Measurements from ENCODE around the gene ARHGAP6. TPM values are rescaled to one million over a fixed set of nuclear protein-coding genes. Genes with fewer than 3 reads are reported as not detected.
A peak's percentile ranks its signal among the peaks of the same experiment; 100 is the strongest.

Gene ARHGAP6
- 1.1 and 1.8 TPM in 2 replicates for total RNA-seq (2012; rRNA removed)
- polyA plus RNA-seq (2012; rRNA removed): 1.1 and 1.4 TPM in 2 replicates
- 0.36 and 1.1 TPM in 2 replicates for polyA plus RNA-seq (2012; cell fraction: cytosol; rRNA removed)
- polyA plus RNA-seq (2012; cell fraction: nucleus; rRNA removed; ENCODE audit: low replicate concordance): 1.7 and 3.4 TPM in 2 replicates
- Bru-seq, nascent RNA: percentile 50 among the genes with signal in this experiment
- BruChase-seq, experiment 1, labeled RNA remaining after a 6-hour chase: percentile 45 among the genes with signal in this experiment
- percentile 49 among the genes with signal in this experiment for BruChase-seq, experiment 2, labeled RNA remaining after a 2-hour chase
- long read RNA-seq, partial matches to known transcripts: 7 of 9 reads
- long read RNA-seq, other reads (novel, unspliced or antisense): 0 of 9 reads

- Histone ChIP-seq H3K56ac (ENCODE audit: extremely low read depth, insufficient read depth, low read length) (no peak within 1 kb of the TSS), H2BK120ac (ENCODE audit: low read depth, low read length) (no peak within 1 kb of the TSS), H3K23ac (ENCODE audit: low read depth, low read length) (no peak within 1 kb of the TSS), H3K9me3 (ENCODE audit: control insufficient read depth, insufficient read depth, low read length) (no peaks in the 10 kb centered on the region), H3K18ac (ENCODE audit: low read depth, low read length) (no peak within 1 kb of the TSS), H3K4ac (ENCODE audit: low read depth, low read length) (no peak within 1 kb of the TSS), H4K5ac (ENCODE audit: low read depth, low read length) (no peak within 1 kb of the TSS), H3K9ac (ENCODE audit: low read depth, low read length) (no peak within 1 kb of the TSS), H3K14ac (replicated peaks; ENCODE audit: low read depth, low read length) (no peak within 1 kb of the TSS), H3K4me1 (ENCODE audit: control insufficient read depth, insufficient read depth, low read length) (no peaks in the 10 kb centered on the region), H3K27ac (ENCODE audit: insufficient read depth, low read length) (no peak within 1 kb of the TSS), H4K20me1 (ENCODE audit: insufficient read depth, low read length) (no peaks in the 10 kb centered on the region), H3K4me2 (ENCODE audit: low read depth, low read length) (peak within 1 kb of the TSS; percentile 52; the same call in 1 of the 2 replicates), H2AFZ (replicated peaks; ENCODE audit: low read length, poor library complexity) (peak within 1 kb of the TSS; percentile 83), H2AK9ac (replicated peaks; ENCODE audit: low read depth, low read length, poor library complexity) (peak within 1 kb of the TSS; percentile 39), H2BK20ac (ENCODE audit: low read depth, low read length) (no peak within 1 kb of the TSS), H3K36me3 (ENCODE audit: control insufficient read depth, insufficient read depth, low read length) (no peaks in the 10 kb centered on the region), H4K8ac (ENCODE audit: low read depth in 2 of 2, low read length in 2 of 2) (no peak within 1 kb of the TSS), H2AK5ac (ENCODE audit: low read depth, low read length) (no peak within 1 kb of the TSS), H3K9me1 (ENCODE audit: insufficient read depth, low read length) (no peaks in the 10 kb centered on the region), H2BK15ac (ENCODE audit: low read depth, low read length) (no peak within 1 kb of the TSS), H2BK5ac (ENCODE audit: low read depth, low read length, poor library complexity, severe bottlenecking) (no peak within 1 kb of the TSS), H3K79me1 (ENCODE audit: low read depth in 1 of 2, low read length in 2 of 2) (no peaks in the 10 kb centered on the region), H4K91ac (ENCODE audit: insufficient read depth, low read depth, low read length) (no peak within 1 kb of the TSS), H3K27me3 (ENCODE audit: control insufficient read depth, insufficient read depth, low read length) (peaks cover 16% of the 10 kb centered on the region), H3K4me3 (ENCODE audit: insufficient read depth, low read depth, low read length) (peak within 1 kb of the TSS; percentile 31)
- CTCF ChIA-PET: no interaction called here
- TF ChIP-seq ELK1 (IDR thresholded peaks at IDR 0.05; ENCODE audit: borderline replicate concordance, low read depth, low read length) (no peak), MXI1 (IDR thresholded peaks at IDR 0.05; ENCODE audit: borderline replicate concordance, low read depth, low read length) (no peak), RAD21 (IDR thresholded peaks at IDR 0.05; ENCODE audit: low read length) (no peak), USF2 (IDR thresholded peaks at IDR 0.05; ENCODE audit: low read depth, low read length) (no peak), BHLHE40 (IDR thresholded peaks at IDR 0.05; ENCODE audit: low read depth, low read length) (no peak), NFE2L2 (IDR thresholded peaks at IDR 0.05; ENCODE audit: low read depth, low read length) (no peak), CHD1 (IDR thresholded peaks at IDR 0.05; ENCODE audit: low read depth, low read length) (no peak), CTCF (conservative IDR thresholded peaks at IDR 0.05; ENCODE audit: low read depth, low read length) (no peak), RFX5 (IDR thresholded peaks at IDR 0.05; ENCODE audit: low read depth, low read length) (no peak), FOS (IDR thresholded peaks at IDR 0.05; ENCODE audit: low read depth, low read length) (no peak), CEBPB (IDR thresholded peaks at IDR 0.05; ENCODE audit: low read depth, low read length) (no peak), RCOR1 (IDR thresholded peaks at IDR 0.05; ENCODE audit: insufficient replicate concordance, low read length) (no peak)
- WGBS, 2 experiments (ENCODE audit: extremely low coverage in 2 of 2, insufficient read length in 1 of 2): 27% methylated on average over 34 of the region's 74 CpGs; no CpG with 5 or more reads in 1 of the 2 experiments
- DNase-seq (peak; percentile 20), ATAC-seq (ENCODE audit: low read depth) (peak; percentile 78)
- intact Hi-C loops (cut with micrococcal nuclease) (loop anchor here (5.0 to 10.0 kb wide), 2 partner anchors 92 to 131 kb away; partner anchors contain the start of gene MSL3), in situ Hi-C loops (cut with MboI; ENCODE audit: low sequenced_read_pairs) (no loop called here), dilution Hi-C loops (cut with HindIII; ENCODE audit: low sequenced_read_pairs, unreplicated experiment) (no loop called here)
- POLR2A ChIA-PET (ENCODE audit: unreplicated experiment): interaction anchor here (0.6 kb wide), 1 partner anchor 10 kb away, joined by 23 read pairs; no protein-coding TSS in a partner anchor
- no TSS peak for BruUV-seq (replicated peaks)
Observed at GRCh38 chrX:11665168-11666111, at the start of gene ARHGAP6. ARHGAP6 (minus strand) TSS chrX:11665920; CDS start chrX:11664828, 1,092 bp downstream.
